K562 (cell line): ENCODE measurements around the gene MCCD1.

Experiments used
- CREM ChIP-seq: IDR thresholded peaks from 2 replicates; pipeline ENCODE4 v1.6.1; 2014; ENCODE audit warnings: antibody characterized with exemption, low read depth
- CTCF ChIP-seq, 3 experiments: IDR thresholded peaks in 2 of 3; conservative IDR thresholded peaks in 1 of 3; 2 replicates each; pipeline ENCODE4 v1.5.1; 2011 to 2012; ENCODE audit warnings: low read length in 3 of 3, mild to moderate bottlenecking in 3 of 3, control low read depth in 2 of 3, improper control_type of control experiment in 1 of 3, inconsistent platforms in 1 of 3, low read depth in 1 of 3, mixed read lengths in 1 of 3, moderate library complexity in 1 of 3; ENCODE audit not compliant: insufficient read depth in 2 of 3
- EZH2 ChIP-seq: IDR thresholded peaks from 2 replicates; pipeline ENCODE4 v1.6.1; 2012; ENCODE audit warnings: low read depth, mild to moderate bottlenecking, inconsistent platforms, low read length, borderline replicate concordance
- JUN ChIP-seq, 2 experiments: sonication (generic) in 1 of 2; formaldehyde crosslinking in 1 of 2; IDR thresholded peaks; 2 replicates each; pipeline versions ENCODE4 v1.6.1 to v1.8.0; 2012 to 2022; ENCODE audit warnings: borderline replicate concordance in 2 of 2, mild to moderate bottlenecking in 2 of 2, improper control_type of control experiment in 1 of 2, low read depth in 1 of 2, low read length in 1 of 2, missing genetic modification reagents in 1 of 2
- KDM1A ChIP-seq, 2 experiments: fragments of 450-650 bp; IDR thresholded peaks; 2 replicates each; pipeline ENCODE4 v1.6.1; 2016; ENCODE audit warnings: mild to moderate bottlenecking in 2 of 2
- PCBP2 ChIP-seq: fragments of 200-400 bp; formaldehyde crosslinking; IDR thresholded peaks from 2 replicates; pipeline ENCODE4 v1.6.1; 2018; ENCODE audit warnings: low read length, low read depth, mild to moderate bottlenecking, moderate library complexity; ENCODE audit not compliant: poor library complexity, severe bottlenecking
- POLR2A ChIP-seq: fragments of 450-650 bp; conservative IDR thresholded peaks from 2 replicates; pipeline ENCODE4 v1.6.1; 2016
- POLR2AphosphoS5 ChIP-seq: IDR thresholded peaks from 2 replicates; pipeline ENCODE4 v1.6.1; 2011; ENCODE audit warnings: mild to moderate bottlenecking, low read depth, low read length, moderate library complexity; ENCODE audit not compliant: control insufficient read depth, insufficient read depth
- RBM22 ChIP-seq: fragments of 200-400 bp; formaldehyde crosslinking; IDR thresholded peaks from 2 replicates; pipeline ENCODE4 v1.6.1; 2018; ENCODE audit warnings: low read length, low read depth; ENCODE audit not compliant: poor library complexity, severe bottlenecking
- ZNF121 ChIP-seq: sonication (generic); formaldehyde crosslinking; conservative IDR thresholded peaks from 2 replicates; pipeline ENCODE4 v1.8.0; 2022; ENCODE audit warnings: missing genetic modification reagents
- TF ChIP-seq, protein P1 (sequence below): fragments of 450-650 bp; IDR thresholded peaks from 2 replicates; pipeline ENCODE4 v1.6.1; 2016; ENCODE audit warnings: antibody characterized with exemption
- TF ChIP-seq, protein P2 (sequence below): conservative IDR thresholded peaks from 2 replicates; pipeline ENCODE4 v1.6.1; 2011; ENCODE audit warnings: low read depth, mild to moderate bottlenecking, low read length; ENCODE audit not compliant: control insufficient read depth

- no peak for TF ChIP-seq RBM22
- TF ChIP-seq CTCF (IDR thresholded peaks at IDR 0.05 in 2 of 3, conservative IDR thresholded peaks at IDR 0.05 in 1 of 3; ENCODE audit: insufficient read depth in 2 of 3, low read depth in 1 of 3, low read length in 3 of 3): no peak; a peak in 1 of 6 replicates
- peak; percentile 98 for TF ChIP-seq CREM
- no peak for TF ChIP-seq ZNF121 (CRISPR knock-in tag)
- TF ChIP-seq JUN (IDR thresholded peaks at IDR 0.05; ENCODE audit: borderline replicate concordance, low read depth, low read length): peak; percentile 76; the same call in 1 of the 2 replicates
- TF ChIP-seq JUN (CRISPR knock-in tag; IDR thresholded peaks at IDR 0.05; ENCODE audit: borderline replicate concordance): no peak
- TF ChIP-seq POLR2AphosphoS5: peak; percentile 92
- TF ChIP-seq EZH2: no peak
- no peak for TF ChIP-seq PCBP2
- TF ChIP-seq, protein P1, sequence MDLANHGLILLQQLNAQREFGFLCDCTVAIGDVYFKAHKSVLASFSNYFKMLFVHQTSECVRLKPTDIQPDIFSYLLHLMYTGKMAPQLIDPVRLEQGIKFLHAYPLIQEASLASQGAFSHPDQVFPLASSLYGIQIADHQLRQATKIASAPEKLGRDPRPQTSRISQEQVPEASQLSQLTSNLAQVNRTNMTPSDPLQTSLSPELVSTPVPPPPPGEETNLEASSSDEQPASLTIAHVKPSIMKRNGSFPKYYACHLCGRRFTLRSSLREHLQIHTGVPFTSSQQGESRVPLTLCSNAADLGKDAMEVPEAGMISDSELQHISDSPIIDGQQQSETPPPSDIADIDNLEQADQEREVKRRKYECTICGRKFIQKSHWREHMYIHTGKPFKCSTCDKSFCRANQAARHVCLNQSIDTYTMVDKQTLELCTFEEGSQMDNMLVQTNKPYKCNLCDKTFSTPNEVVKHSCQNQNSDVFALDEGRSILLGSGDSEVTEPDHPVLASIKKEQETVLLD: no peak; the same call in none of the 2 replicates
- peak; percentile 81 to 82 for TF ChIP-seq KDM1A (IDR thresholded peaks at IDR 0.05)
- peak; percentile 71 for TF ChIP-seq POLR2A
- TF ChIP-seq, protein P2, sequence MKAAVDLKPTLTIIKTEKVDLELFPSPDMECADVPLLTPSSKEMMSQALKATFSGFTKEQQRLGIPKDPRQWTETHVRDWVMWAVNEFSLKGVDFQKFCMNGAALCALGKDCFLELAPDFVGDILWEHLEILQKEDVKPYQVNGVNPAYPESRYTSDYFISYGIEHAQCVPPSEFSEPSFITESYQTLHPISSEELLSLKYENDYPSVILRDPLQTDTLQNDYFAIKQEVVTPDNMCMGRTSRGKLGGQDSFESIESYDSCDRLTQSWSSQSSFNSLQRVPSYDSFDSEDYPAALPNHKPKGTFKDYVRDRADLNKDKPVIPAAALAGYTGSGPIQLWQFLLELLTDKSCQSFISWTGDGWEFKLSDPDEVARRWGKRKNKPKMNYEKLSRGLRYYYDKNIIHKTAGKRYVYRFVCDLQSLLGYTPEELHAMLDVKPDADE: peak; percentile 99
These were observed 18.4 kb downstream of the MCCD1 start, which contains the start of gene NFKBIL1 for GRCh38 chr6:31546958-31547726.
